LNCaP clone FGC (cell line): ENCODE measurements around the gene KCNJ6.

Experiments
- DNase-seq: peaks from one replicate; pipeline ENCODE4 v3.0.0-alpha.2; 2011; ENCODE audit warnings: low read depth
- H3K4me3 ChIP-seq: 2 replicates; pipeline ENCODE4 v1.5.1; 2011; ENCODE audit warnings: mild to moderate bottlenecking, low read depth, low read length, control low read depth
- TF ChIP-seq, protein P1 (sequence below): IDR thresholded peaks from 2 replicates; pipeline ENCODE4 v1.5.1; 2012; ENCODE audit warnings: mild to moderate bottlenecking; ENCODE audit not compliant: control insufficient read depth, insufficient read depth; ENCODE audit errors: extremely low read depth

KCNJ6 gene

DNA sequence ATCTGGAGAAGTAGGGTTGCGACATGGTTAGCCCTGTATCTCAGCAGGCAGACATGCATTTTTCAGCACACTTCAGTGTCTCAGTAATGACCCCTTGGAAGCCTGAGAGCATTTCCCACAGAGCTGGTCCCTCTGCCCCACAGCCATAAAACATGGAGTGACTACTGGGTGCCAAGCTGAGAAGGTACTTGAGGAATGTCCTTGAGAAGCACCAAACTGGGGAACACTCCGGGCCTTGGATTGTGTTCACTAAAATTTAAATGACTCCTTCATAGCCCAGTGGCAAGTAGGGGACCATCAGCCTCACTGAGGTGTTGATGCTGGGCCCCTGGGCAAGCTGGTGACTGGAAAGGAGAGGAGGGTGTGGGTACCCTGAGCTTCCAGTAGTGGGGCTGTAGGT lies 54.7 kb downstream of the KCNJ6 start:
- TF ChIP-seq, protein P1, sequence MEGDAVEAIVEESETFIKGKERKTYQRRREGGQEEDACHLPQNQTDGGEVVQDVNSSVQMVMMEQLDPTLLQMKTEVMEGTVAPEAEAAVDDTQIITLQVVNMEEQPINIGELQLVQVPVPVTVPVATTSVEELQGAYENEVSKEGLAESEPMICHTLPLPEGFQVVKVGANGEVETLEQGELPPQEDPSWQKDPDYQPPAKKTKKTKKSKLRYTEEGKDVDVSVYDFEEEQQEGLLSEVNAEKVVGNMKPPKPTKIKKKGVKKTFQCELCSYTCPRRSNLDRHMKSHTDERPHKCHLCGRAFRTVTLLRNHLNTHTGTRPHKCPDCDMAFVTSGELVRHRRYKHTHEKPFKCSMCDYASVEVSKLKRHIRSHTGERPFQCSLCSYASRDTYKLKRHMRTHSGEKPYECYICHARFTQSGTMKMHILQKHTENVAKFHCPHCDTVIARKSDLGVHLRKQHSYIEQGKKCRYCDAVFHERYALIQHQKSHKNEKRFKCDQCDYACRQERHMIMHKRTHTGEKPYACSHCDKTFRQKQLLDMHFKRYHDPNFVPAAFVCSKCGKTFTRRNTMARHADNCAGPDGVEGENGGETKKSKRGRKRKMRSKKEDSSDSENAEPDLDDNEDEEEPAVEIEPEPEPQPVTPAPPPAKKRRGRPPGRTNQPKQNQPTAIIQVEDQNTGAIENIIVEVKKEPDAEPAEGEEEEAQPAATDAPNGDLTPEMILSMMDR: no peak
- no peak for DNase-seq
- no peak overlapping the region for H3K4me3 ChIP-seq

DNA sequence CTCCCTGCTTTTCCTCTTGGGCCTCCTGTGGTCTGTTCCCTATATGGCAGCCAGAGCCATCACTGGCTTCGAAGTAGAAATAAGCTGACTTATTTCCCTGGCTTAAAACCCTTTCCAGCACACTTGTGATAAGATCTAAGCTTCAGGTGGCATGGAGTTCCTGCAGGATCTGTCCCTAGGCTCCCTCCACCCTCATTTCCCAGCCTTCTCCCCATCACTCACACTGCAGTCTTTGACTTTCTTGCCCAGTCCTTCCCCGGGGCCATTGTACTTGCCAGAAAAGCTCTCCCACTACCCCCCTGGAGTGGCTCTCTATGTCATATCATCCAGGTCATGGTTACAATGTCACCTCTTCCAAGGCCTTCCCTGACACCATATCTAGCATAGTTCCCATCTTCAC lies 55.8 kb downstream of the KCNJ6 start:
- no peak for DNase-seq
- TF ChIP-seq, protein P1: no peak

DNA sequence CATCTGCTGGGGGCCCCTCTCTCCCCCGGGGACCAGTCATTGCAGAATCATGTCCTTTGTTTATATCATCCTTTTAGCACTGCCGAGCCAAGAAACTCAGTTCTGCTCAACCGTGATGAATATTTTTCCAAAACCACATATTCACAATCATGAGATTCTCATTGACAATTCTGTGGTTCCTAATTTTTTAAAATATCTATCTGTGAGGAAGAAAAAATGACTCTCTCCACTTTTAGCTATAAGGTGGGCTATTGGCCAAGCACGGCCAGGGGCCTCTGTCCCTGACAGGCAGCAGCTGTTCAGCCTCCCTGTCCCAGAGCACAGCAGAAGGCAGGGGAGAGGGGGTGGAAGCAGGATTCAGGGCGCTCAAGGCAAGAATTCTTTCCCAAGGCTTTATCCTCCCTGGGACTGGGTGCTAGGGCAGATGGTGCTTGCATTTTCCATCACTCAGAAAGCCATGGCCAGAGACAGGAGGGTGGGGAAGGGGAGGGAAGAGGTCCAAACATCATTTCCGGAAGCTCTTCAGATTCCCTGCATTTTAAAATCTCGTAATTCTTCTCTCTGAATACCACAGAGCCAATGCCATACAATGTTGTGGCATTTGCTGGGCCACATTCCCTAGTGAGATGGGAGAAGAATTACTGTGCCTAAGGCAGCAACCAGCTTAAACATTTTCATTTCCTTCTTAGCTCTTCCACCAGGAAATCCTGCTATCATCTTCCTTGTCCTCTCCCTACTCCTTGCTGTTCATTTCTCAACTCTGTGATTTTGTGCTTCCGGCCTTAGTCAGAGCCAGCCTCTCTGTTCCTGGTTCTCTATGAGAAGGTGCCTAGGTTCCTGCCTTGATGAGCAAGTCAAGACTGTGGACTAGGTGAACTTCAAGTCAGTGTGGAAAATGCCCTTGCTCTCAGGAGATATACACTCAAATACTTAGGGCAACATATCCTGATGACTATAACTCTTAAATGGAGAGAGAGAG lies 60.3 kb downstream of the KCNJ6 start:
- H3K4me3 ChIP-seq: no peak overlapping the region
- TF ChIP-seq, protein P1: no peak
- DNase-seq: no peak

More for the DNA sequence above, 55.8 kb downstream of the KCNJ6 start:
- H3K4me3 ChIP-seq: no peak overlapping the region

DNA sequence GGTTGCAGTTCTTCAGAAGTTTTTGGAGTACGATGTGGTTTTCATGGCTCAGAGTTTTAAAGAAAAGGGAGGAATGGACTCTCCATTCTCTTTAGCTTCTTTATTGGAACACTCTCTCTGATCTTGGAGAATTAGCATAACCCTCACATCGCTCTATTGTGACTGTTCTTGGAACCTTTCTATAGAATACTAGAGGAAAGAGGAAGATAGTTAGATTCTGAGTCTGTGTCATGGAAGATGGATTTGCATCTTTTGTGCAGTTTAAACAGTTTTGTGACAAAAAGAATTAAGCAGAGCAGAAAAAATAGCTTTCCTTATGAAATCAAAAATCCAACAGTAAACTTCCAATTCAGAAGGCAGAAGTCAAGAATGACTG lies 61.0 kb downstream of the KCNJ6 start:
- H3K4me3 ChIP-seq: no peak overlapping the region
- DNase-seq: no peak
- TF ChIP-seq, protein P1: no peak

DNA sequence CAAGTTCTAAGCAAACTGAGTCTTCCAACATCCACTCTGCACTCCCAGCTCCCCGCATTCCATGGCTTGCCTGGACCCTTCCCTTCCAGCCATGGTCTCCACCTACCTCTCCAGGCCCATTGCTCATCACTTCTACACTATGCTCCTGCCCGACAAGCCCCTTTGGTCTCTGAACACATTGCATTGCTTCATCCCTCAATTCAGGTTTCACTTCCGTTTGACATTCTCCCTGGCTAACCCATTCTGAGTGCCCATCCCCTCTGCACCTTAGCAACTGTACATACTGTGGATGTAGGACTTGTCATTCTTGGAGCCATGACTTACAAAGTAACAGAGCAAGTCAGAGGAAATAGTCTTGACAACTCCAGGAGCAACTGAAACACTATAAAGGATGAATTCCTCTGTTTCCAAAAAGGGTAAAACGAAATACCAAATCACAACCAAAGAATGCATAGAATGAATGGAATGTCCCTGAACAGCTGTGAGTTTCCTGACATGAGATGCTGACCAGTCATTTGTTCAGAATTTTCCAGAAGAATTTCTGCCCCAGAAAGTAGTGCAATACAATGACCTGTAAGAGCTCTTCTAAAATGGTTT lies 66.7 kb downstream of the KCNJ6 start:
- DNase-seq: no peak
- no peak overlapping the region for H3K4me3 ChIP-seq
- TF ChIP-seq, protein P1: no peak

DNA sequence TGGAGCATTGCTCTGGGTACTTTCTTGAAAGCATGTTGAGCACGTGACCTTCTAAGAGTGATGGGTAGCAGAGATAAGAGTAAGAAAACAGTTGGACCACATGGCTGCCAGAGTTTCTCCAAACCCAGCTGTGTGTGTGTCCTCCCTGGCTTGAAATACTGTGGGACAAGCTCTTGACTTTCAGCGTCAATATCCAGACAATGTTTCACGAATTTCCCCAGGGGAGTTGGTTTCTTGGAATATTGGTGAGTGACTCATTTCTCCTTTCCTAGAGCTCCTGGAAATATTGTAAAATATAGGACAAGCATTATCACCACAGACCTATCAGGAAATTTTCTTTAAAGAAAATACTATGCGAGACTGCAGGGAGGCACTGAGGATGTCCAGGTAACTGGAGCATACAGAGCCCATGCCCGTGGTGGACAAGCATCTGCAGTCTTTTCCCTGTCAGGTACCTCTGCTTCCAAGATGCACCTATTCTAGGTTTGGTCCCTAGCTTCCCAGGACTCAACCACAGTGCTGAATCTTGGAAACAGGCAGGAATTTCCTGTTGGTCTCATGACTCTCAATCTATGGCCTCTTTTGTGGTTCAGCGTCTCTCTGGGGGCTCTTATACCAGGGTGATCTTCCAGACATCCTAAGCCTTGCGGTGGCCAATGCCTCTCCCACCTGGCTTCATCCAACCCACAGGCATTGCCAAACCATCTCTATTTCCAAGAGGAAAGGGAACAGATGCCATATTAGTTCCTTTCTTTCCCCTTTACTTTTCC lies 67.4 kb downstream of the KCNJ6 start:
- TF ChIP-seq, protein P1: no peak
- DNase-seq: no peak
- H3K4me3 ChIP-seq: no peak overlapping the region
